ENCODE measurements around the gene SOS2.

DNA sequence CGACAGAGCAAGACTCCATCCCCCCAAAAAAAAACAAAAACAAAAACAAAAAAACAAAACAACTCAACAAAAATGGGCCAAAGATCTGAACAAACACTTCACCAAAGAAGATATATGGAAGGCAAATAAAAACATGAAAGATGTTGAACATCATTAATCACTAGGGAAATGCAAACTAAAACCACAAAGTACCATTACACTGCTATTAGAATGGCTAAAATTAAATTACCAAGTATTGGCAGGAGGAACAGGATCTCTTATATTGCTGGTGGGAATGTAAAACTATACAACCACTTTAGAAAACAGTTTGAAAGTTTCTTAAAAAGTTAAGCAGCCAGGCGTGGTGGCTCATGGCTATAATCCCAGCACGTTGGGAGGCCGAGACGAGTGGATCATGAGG lies 12.9 kb downstream of the SOS2 start:
- TF ChIP-seq, protein P1, sequence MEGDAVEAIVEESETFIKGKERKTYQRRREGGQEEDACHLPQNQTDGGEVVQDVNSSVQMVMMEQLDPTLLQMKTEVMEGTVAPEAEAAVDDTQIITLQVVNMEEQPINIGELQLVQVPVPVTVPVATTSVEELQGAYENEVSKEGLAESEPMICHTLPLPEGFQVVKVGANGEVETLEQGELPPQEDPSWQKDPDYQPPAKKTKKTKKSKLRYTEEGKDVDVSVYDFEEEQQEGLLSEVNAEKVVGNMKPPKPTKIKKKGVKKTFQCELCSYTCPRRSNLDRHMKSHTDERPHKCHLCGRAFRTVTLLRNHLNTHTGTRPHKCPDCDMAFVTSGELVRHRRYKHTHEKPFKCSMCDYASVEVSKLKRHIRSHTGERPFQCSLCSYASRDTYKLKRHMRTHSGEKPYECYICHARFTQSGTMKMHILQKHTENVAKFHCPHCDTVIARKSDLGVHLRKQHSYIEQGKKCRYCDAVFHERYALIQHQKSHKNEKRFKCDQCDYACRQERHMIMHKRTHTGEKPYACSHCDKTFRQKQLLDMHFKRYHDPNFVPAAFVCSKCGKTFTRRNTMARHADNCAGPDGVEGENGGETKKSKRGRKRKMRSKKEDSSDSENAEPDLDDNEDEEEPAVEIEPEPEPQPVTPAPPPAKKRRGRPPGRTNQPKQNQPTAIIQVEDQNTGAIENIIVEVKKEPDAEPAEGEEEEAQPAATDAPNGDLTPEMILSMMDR (IDR thresholded peaks at IDR 0.05) = no peak
- no peak for TF ChIP-seq ZFX (IDR thresholded peaks at IDR 0.05; ENCODE audit: borderline replicate concordance)
